Measurements from ENCODE around the gene NPAS2.

Gene NPAS2

GRCh38 chr2:100826494-100826893, 6.6 kb downstream of the NPAS2 start:
- no peak for DNase-seq (ENCODE audit: low spot score)
- Histone ChIP-seq H3K27ac (no peak overlapping the region), H3K4me3 (no peak overlapping the region)
- no peak for TF ChIP-seq CTCF (IDR thresholded peaks at IDR 0.05)

- no peak for DNase-seq (ENCODE audit: low spot score)
- Histone ChIP-seq H3K4me3 (no peak overlapping the region), H3K27ac (no peak overlapping the region)
- TF ChIP-seq CTCF (IDR thresholded peaks at IDR 0.05): no peak
Measured at GRCh38 chr2:100831158-100831750, 11.3 kb downstream of the NPAS2 start.

- Histone ChIP-seq H3K4me3 (no peak overlapping the region), H3K27ac (no peak overlapping the region)
- no peak for DNase-seq (ENCODE audit: low spot score)
- TF ChIP-seq CTCF (IDR thresholded peaks at IDR 0.05): no peak
Measured at GRCh38 chr2:100831831-100832230, 11.9 kb downstream of the NPAS2 start.

- no peak for DNase-seq (ENCODE audit: low spot score)
- TF ChIP-seq CTCF (IDR thresholded peaks at IDR 0.05): no peak
- H3K27ac ChIP-seq: no peak overlapping the region
- H3K4me3 ChIP-seq: no peak overlapping the region
Measured at GRCh38 chr2:100832885-100833284, 12.9 kb downstream of the NPAS2 start.

GRCh38 chr2:100833331-100833730, 13.4 kb downstream of the NPAS2 start:
- H3K4me3 ChIP-seq: no peak overlapping the region
- DNase-seq (ENCODE audit: low spot score): no peak
- TF ChIP-seq CTCF (IDR thresholded peaks at IDR 0.05): no peak
- H3K27ac ChIP-seq: no peak overlapping the region

- TF ChIP-seq CTCF (IDR thresholded peaks at IDR 0.05): no peak
- no peak overlapping the region for H3K27ac ChIP-seq
Measured at GRCh38 chr2:100834221-100834620, 14.3 kb downstream of the NPAS2 start.

GRCh38 chr2:100835006-100835659, 15.2 kb downstream of the NPAS2 start:
- DNase-seq (ENCODE audit: low spot score): no peak
- no peak overlapping the region for H3K27ac ChIP-seq
- TF ChIP-seq CTCF (IDR thresholded peaks at IDR 0.05): no peak
- H3K4me3 ChIP-seq: no peak overlapping the region

More at GRCh38 chr2:100834221-100834620, 14.3 kb downstream of the NPAS2 start:
- DNase-seq (ENCODE audit: low spot score): no peak
- H3K4me3 ChIP-seq: no peak overlapping the region
